HG02642 (cell line): ENCODE results near the gene GALM.
"Not testable (repeated sequence)": the region's sequence is repeated elsewhere in the genome, so short reads cannot be mapped to it uniquely, and the experiment has no call there.

Source experiments
- ATAC-seq: cut with Tn5 transposase; IDR thresholded peaks from one replicate; pipeline ENCODE4 v1.9.1; 2021; ENCODE audit warnings: mild to moderate bottlenecking; ENCODE audit not compliant: unreplicated experiment, poor library complexity

GALM gene

GRCh38 chr2:38665854-38666555, at the start of gene GALM:
Gene GALM, plus strand, starts transcription at chr2:38666114. Its CDS starts 48 bp downstream, at chr2:38666162.
- peak; percentile 62 for ATAC-seq

GRCh38 chr2:38617301-38617700, 48.6 kb upstream of the GALM start:
- no peak for ATAC-seq

GRCh38 chr2:38619458-38620164, 46.3 kb upstream of the GALM start:
- peak; percentile 51 for ATAC-seq

- ATAC-seq = no peak
These were observed 45.5 kb upstream of the GALM start for GRCh38 chr2:38620282-38620977.

- ATAC-seq = no peak
These were observed 44.9 kb upstream of the GALM start for GRCh38 chr2:38621018-38621417.

- no peak for ATAC-seq
These were observed 43.7 kb upstream of the GALM start for GRCh38 chr2:38622210-38622609.

GRCh38 chr2:38626326-38627035, 39.4 kb upstream of the GALM start:
- no peak for ATAC-seq

- no peak for ATAC-seq
These were observed 38.5 kb upstream of the GALM start for GRCh38 chr2:38627391-38627790.

- ATAC-seq = no peak
These were observed 36.2 kb upstream of the GALM start for GRCh38 chr2:38629684-38630083.

GRCh38 chr2:38631976-38632375, 33.9 kb upstream of the GALM start:
- no peak for ATAC-seq

GRCh38 chr2:38632980-38633379, 32.9 kb upstream of the GALM start:
- no peak for ATAC-seq

GRCh38 chr2:38633895-38634294, 32.0 kb upstream of the GALM start:
- no peak for ATAC-seq

GRCh38 chr2:38634684-38635083, 31.2 kb upstream of the GALM start:
- peak; percentile 88 for ATAC-seq

- ATAC-seq = no peak
These were observed 30.8 kb upstream of the GALM start for GRCh38 chr2:38635139-38635538.

GRCh38 chr2:38636069-38636468, 29.8 kb upstream of the GALM start:
- no peak for ATAC-seq

- not testable (repeated sequence) for ATAC-seq
These were observed 23.4 kb upstream of the GALM start for GRCh38 chr2:38642373-38643017.

- ATAC-seq = no peak
These were observed 22.8 kb upstream of the GALM start for GRCh38 chr2:38643021-38643671.

GRCh38 chr2:38643683-38644511, 22.0 kb upstream of the GALM start:
- ATAC-seq = not testable (repeated sequence)
